G401 (cell line): Measurements from ENCODE around the gene VANGL1. TPM values are rescaled to one million over a fixed set of nuclear protein-coding genes. Genes with fewer than 3 reads are reported as not detected.
"Not testable (repeated sequence)": the region's sequence is repeated elsewhere in the genome, so short reads cannot be mapped to it uniquely, and the experiment has no call there.

Experiments
- DNase-seq: peaks from one replicate; pipeline ENCODE4 v3.0.0-alpha.2; 2015; ENCODE audit warnings: low spot score
- in situ Hi-C: cut with HindIII; loops from 2 replicates; pipeline ENCODE4 v1.10.0; 2016; ENCODE audit warnings: low sequenced_read_pairs, mixed read lengths
- total RNA-seq: library from RNA; depleted of rRNA; stranded (reverse); fragments of >200 nt; shearing (Covaris generic); gene quantifications from 2 replicates; pipeline ENCODE4 v1.2.3, GENCODE V29; 2014; rRNA removed

The VANGL1 gene
- 1.5 and 2.3 TPM in 2 replicates for total RNA-seq

- in situ Hi-C loops, result no loop called here
- DNase-seq, result no peak
Measured at GRCh38 chr1:115641762-115642167, at the start of gene VANGL1. Gene VANGL1 (plus strand): TSS chr1:115641970. CDS start chr1:115651414, 9,444 bp downstream.

DNA sequence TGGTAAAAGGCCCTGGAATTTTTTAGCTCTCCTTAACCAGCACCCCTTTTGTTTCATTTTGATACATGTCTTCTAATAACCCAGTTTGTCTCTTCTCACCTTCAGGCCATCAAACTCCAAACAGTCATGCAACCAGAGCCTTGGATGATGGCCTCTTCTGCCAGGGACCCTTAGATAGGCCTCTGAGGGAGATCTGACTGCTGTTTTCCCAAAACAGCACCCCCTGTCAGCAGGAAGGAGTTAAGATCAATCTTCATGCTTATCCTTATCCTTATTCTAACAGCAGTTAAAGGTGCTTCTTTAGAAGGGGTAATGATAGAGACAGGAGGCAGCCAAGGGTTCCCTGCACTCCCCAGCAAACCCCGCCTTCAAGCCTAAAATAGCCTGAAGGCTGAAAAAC is 49.5 kb upstream of the VANGL1 start:
- in situ Hi-C loops, result no loop called here
- DNase-seq, result no peak

DNA sequence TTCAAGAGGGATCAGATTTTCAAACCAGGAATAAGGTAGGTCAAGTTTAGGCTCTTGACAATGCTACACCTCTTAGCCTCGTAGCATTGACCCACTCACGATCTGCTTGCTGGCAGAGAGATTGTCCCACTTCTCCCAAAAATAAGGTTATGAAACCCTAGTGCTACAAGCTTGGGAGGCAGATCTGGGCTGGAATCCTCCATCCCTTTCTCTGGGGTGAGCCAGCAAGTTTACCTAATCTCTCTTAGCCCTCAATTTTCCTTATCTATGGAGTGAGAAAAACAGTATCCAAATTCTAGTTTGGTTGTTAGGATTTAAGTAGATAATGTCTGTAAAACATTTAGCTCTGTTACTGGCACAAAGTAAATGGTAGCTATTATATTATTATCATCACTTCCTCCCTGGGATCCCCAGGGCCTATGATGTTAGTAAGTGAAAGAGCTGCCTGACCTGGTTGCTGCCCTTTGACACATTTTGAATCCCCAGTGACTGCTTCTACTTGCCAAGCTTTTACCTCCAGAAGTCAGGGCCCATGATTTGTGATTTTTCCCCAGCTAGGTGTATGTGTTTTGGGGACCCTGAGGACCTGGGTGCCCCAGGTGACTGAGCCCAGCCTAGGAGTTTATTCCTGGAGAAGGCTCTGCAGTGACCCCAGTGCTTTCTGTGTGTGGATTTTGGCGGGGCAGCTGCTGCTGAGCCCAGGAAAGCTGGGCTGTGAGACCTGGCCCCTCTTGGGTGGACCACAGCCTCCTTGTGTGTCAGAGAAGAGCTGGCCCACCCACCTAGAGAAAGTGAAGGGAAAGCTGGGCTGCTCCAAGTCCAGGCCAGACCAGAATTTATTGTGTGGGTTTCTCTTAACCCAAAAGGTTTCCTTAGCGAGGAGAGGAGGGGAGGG is 48.2 kb upstream of the VANGL1 start:
- DNase-seq, result no peak
- in situ Hi-C loops, result no loop called here

- in situ Hi-C loops, result no loop called here
- DNase-seq, result no peak
Measured at GRCh38 chr1:115594600-115594999, 47.2 kb upstream of the VANGL1 start.

DNA sequence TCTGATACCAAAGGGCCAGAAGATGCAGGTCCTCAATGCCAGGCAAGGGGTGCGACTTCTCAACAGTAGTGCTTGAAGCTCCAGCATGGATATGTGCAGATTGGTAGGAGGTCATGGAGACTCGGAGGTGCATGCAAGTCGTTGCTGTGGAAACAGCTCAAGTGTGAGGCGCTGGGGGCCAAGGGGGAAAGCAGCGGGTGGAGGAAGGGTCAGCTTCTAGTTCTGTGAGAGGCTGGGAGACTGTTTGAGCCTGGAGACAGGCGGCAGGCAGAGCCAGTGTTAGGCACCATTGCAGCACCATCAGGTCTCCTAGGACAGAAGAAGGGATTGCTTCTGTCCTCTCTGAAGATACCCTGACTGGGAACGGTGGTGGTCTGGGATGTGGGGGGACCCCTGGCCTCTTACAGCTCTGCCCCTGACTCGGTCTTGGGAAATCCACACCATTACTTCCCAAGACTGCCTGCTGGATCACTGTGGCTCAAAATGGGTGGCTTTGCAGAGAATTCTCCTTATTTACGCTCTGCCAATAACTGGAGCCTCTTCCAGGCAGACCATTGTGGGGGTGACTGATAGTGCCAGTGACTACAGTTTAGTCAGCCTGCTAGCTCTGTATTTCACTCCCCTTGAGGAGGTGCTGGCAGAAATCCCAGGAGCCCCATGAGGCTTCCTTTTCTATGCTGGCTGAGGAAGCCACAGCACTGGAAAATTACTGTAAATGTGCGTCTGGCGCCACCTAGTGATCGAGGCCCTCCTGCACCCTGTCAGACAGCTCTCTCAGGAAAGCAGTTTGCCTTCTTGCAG is 46.3 kb upstream of the VANGL1 start:
- in situ Hi-C loops, result no loop called here
- DNase-seq, result peak; percentile 94

- no peak for DNase-seq
Measured at GRCh38 chr1:115596080-115596780, 45.5 kb upstream of the VANGL1 start.

GRCh38 chr1:115604508-115604907 is 37.3 kb upstream of the VANGL1 start:
- no peak for DNase-seq
- in situ Hi-C loops, result no loop called here

More at GRCh38 chr1:115596080-115596780, 45.5 kb upstream of the VANGL1 start:
- in situ Hi-C loops, result no loop called here

DNA sequence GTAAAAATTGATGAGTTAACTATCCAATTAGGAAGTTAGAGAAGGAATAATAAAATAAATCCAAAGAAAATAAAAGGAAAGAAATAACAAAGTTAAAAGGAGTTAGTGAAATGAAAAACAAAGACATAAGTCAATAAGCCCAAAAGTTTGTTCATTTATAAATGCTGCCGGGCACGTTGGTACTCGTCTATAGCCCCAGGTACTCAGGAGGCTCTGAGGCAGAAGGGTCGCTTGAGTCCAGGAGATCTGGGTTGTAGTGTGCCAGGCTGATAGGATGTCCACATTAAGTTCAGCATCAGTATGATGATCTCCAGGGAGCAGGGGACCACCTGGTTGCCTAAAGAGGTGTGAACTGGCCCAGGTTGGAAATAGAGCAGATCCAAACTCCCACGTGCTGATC is 35.5 kb upstream of the VANGL1 start:
- no peak for DNase-seq
- in situ Hi-C loops, result no loop called here

DNA sequence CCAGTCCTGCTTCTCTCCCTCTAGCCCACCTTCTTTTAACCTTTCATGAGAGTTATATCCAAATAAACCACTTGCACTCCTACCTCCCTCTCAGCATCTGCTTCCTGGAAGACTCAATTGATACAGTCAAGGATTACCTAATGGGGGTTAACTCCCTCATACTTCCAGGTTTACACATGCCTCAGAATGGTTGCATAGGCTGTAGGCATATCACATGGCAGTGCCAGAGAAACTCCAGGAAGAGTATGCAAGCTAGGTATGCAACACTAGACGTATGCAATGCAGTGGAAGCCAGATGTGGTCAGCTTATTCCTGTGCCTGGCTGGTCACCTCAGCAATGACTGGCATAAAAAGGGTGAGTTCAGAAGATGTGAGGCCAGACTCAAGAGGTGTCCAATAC is 32.7 kb upstream of the VANGL1 start:
- DNase-seq, result no peak
- in situ Hi-C loops, result no loop called here

DNA sequence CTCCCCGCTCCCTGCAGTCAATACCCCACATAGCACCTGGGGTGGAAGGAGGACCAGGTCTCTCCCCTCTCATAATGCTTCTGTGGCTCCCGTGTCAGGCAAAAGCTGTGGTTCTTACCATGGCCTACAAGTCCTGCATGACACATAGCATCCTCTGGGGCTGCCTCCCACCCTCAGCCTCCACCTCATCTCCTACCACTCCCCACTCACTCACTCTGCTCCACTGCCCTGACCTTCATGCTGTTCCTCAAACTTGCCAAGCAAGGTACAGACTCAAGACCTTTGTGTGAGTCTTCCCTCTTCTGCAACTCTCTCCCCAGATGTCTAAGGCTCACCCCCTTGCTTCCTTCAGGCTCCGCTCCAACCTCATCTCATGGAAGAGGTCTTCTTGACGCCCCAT is 28.0 kb upstream of the VANGL1 start:
- in situ Hi-C loops, result no loop called here
- DNase-seq, result no peak

DNA sequence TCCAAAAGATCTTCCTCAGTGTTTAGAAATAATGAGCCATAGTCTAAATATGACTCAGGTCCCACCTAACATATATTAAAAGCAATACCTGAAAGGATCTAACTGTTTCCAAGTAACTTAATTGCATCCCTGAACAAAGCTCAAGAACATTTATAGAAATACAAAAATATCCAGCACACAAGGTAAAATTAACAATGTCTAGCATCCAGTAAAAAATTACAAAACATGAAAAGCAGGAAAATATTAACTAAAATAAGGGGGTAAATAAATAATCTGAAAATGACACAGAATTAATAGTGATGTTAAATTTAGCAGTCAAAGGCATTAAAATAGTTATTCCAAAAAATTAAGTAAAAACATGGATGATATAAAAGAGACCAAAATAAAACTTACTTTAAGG is 21.3 kb upstream of the VANGL1 start:
- in situ Hi-C loops, result no loop called here
- no peak for DNase-seq

DNA sequence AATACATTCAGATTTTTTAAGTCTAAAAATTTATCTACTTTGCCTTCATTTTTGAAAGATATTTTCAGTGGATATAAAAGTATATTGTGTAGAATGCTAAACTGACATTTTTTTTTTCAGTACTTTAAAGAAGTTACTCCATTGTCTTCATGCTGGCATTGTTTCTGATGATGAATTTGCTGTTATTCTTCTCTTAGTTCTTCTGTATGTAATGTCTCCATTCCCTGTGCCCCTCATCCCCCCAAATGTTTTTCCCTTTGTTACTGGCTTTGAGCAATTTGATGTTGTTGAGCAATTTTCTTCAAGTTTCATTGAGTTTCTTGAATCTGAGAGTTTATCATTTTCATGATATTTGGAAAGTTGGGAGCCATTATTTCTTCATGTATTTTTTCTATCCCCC is 20.8 kb upstream of the VANGL1 start:
- in situ Hi-C loops, result no loop called here
- no peak for DNase-seq

- in situ Hi-C loops, result no loop called here
- DNase-seq, result no peak
Measured at GRCh38 chr1:115624859-115625258, 16.9 kb upstream of the VANGL1 start.

DNA sequence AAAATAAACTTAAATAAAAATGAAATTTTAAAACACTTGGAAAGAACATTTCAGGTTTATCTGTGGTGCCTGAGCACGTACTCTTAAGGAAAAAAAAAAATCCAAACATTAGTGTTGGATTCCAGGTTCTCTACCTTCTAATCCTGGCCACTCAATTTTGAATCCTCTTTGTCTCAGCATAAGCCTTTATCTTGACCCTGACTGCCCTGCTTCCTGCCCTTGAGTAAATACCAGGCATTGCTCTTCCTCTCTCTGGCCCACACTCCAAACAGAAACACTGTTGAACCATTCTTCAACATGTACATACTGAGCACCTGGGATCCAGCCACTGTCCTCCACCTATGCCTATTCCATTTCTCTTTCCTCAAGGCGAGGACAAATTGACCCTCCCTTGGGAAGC is 11.4 kb upstream of the VANGL1 start:
- no peak for DNase-seq
- in situ Hi-C loops, result no loop called here

GRCh38 chr1:115632251-115633026 is 9.3 kb upstream of the VANGL1 start:
- in situ Hi-C loops, result no loop called here
- DNase-seq, result no peak

GRCh38 chr1:115633606-115634005 is 8.2 kb upstream of the VANGL1 start:
- in situ Hi-C loops, DNase-seq: not testable (repeated sequence)

DNA sequence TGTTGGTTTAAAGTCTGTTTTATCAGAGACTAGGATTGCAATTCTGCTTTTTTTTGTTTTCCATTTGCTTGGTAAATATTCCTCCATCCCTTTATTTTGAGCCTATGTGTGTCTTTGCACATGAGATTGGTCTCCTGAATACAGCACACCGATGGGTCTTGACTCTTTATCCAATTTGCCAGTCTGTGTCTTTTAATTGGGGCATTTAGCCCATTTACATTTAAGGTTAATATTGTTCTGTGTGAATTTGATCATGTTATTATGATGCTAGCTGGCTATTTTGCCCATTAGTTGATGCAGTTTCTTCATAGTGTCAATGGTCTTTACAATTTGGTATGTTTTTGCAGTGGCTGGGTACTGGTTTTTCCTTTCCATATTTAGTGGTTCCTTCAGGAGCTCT is 4.5 kb upstream of the VANGL1 start:
- in situ Hi-C loops, DNase-seq: not testable (repeated sequence)

GRCh38 chr1:115640384-115640783 is 1.4 kb upstream of the VANGL1 start:
- DNase-seq, result no peak
- in situ Hi-C loops, result no loop called here
